ENCODE measurements around the gene PTGR3.

GRCh38 chr18:75235896-75236295 is 27.0 kb upstream of the PTGR3 start:
- no peak for TF ChIP-seq POLR2A (IDR thresholded peaks at IDR 0.05)
- no peak for TF ChIP-seq POLR2AphosphoS5 (IDR thresholded peaks at IDR 0.05)
